Measurements from ENCODE around the gene ST6GAL1. TPM values are rescaled to one million over a fixed set of nuclear protein-coding genes. Genes with fewer than 3 reads are reported as not detected.

ST6GAL1 gene
- total RNA-seq, 6 donors from 2014 or later, result 72.6 to 141 (median 93.3) TPM

DNA sequence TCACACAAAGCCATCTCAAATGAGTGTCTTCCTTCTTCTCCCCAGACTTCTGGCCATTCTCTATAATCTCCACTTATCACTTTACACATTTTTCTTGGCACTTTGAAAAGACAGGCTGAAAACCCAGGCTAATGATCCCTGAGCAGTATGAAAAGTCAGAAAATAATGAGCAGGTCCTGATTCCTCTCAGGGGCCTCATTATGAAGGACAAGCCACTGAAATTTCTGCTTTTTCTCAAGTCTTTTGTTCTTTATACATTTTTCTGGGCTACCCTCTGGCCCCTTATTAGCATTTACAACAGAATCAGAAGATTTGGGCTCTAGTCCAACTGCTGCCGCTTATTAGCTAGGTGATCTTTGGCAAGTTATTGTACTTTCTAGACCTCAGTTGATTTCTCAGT, 9.5 kb upstream of the ST6GAL1 start:
- no peak for DNase-seq
- Histone ChIP-seq H3K27me3 (no peaks in the 10 kb centered on the region), H3K4me3 (no peak overlapping the region), H3K36me3 (no peaks in the 10 kb centered on the region), H3K9me3 (no peaks in the 10 kb centered on the region), H3K4me1 (no peaks in the 10 kb centered on the region), H3K27ac (no peak overlapping the region)
- WGBS, 2 donors, result 96 to 100% methylated on average over 1 of the region's 1 CpG
- ATAC-seq (ENCODE audit: low FRiP score in 2 of 2), result no peak
- no peak for TF ChIP-seq POLR2AphosphoS5 (IDR thresholded peaks at IDR 0.05)
- no peak for TF ChIP-seq EP300 (IDR thresholded peaks at IDR 0.05)
- no peak for TF ChIP-seq POLR2A (IDR thresholded peaks at IDR 0.05)
- TF ChIP-seq, protein P1, sequence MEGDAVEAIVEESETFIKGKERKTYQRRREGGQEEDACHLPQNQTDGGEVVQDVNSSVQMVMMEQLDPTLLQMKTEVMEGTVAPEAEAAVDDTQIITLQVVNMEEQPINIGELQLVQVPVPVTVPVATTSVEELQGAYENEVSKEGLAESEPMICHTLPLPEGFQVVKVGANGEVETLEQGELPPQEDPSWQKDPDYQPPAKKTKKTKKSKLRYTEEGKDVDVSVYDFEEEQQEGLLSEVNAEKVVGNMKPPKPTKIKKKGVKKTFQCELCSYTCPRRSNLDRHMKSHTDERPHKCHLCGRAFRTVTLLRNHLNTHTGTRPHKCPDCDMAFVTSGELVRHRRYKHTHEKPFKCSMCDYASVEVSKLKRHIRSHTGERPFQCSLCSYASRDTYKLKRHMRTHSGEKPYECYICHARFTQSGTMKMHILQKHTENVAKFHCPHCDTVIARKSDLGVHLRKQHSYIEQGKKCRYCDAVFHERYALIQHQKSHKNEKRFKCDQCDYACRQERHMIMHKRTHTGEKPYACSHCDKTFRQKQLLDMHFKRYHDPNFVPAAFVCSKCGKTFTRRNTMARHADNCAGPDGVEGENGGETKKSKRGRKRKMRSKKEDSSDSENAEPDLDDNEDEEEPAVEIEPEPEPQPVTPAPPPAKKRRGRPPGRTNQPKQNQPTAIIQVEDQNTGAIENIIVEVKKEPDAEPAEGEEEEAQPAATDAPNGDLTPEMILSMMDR (IDR thresholded peaks at IDR 0.05), result no peak

DNA sequence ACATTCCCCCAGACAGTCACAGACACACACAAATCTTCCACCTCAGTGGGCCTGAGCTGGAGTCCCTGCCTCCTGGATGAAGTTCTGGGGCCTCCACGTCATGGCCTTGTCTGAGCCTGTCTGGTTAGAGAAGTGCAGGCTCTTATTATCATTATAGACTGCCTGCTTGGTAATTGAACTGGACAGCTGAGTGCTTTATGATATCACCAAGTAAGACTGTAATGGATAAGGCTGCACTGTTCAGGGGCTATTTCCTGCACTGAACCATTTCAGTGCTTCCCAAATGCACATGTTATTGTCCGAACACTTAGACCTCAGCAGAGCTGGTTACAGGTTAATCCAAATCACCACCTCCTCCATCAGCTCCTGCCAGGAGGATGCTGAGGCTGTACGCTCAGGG, 8.7 kb upstream of the ST6GAL1 start:
- ATAC-seq (ENCODE audit: low FRiP score in 2 of 2) (no peak), DNase-seq (no peak)
- Histone ChIP-seq H3K4me1 (no peaks in the 10 kb centered on the region), H3K9me3 (no peaks in the 10 kb centered on the region), H3K4me3 (no peak overlapping the region), H3K27me3 (no peaks in the 10 kb centered on the region), H3K36me3 (no peaks in the 10 kb centered on the region), H3K27ac (no peak overlapping the region)
- TF ChIP-seq POLR2A (IDR thresholded peaks at IDR 0.05), result no peak
- TF ChIP-seq, protein P1 (IDR thresholded peaks at IDR 0.05), result no peak
- no peak for TF ChIP-seq POLR2AphosphoS5 (IDR thresholded peaks at IDR 0.05)
- TF ChIP-seq EP300 (IDR thresholded peaks at IDR 0.05), result no peak
- WGBS, 2 donors, result 85 to 91% methylated on average over 3 of the region's 3 CpGs

DNA sequence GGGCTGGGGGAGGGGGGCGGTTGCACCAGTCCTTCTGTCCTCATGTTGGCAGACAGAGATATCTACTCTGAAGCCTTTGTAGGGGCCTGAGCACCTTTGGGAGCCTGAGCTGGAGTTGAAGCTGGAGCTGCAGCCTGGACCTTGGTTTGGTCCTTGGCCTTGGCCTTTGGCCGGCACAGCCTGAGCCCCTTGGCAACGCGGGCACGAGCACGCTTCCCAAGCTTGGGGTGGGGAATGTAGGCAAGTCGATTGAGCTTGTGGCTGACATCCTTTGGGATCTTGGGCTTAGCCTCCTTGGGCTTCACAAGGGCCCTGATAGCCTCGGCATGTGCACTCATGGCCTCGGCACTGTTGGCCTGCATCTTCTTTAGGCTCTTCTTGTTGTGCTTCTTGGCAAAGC, 8.1 kb upstream of the ST6GAL1 start:
- Histone ChIP-seq H3K4me3 (no peak overlapping the region), H3K36me3 (no peaks in the 10 kb centered on the region), H3K9me3 (no peaks in the 10 kb centered on the region), H3K27me3 (no peaks in the 10 kb centered on the region), H3K27ac (no peak overlapping the region), H3K4me1 (no peaks in the 10 kb centered on the region)
- ATAC-seq (ENCODE audit: low FRiP score in 2 of 2), result no peak
- DNase-seq, result peak in 1 of 2 donors; percentile 60
- WGBS, 2 donors, result 94 to 95% methylated on average over 3 to 9 of the region's 9 CpGs
- TF ChIP-seq, protein P1 (IDR thresholded peaks at IDR 0.05), result no peak
- TF ChIP-seq POLR2AphosphoS5 (IDR thresholded peaks at IDR 0.05), result no peak
- no peak for TF ChIP-seq POLR2A (IDR thresholded peaks at IDR 0.05)
- no peak for TF ChIP-seq EP300 (IDR thresholded peaks at IDR 0.05)

DNA sequence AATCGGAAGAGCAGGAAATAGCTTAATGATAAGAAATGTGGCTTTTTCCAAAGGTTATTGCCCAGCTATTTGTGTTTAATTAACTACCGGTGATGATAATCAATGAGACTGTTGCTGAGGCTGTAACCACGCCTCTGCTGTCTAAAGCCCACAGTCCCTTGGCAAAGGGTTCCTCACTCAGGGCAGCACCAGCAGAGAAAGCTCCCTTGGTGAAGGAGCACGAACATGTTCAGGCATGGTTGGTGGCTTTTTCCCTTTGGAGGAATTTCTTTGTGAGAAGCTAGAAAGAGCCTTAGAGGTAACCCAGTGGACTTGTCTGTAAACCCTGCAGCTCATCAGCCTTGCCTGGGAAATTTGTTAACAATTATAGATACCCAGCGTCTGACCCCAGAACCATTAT, 7.5 kb upstream of the ST6GAL1 start:
- no peak for TF ChIP-seq POLR2A (IDR thresholded peaks at IDR 0.05)
- no peak for DNase-seq
- Histone ChIP-seq H3K27me3 (no peaks in the 10 kb centered on the region), H3K9me3 (no peaks in the 10 kb centered on the region), H3K4me1 (no peaks in the 10 kb centered on the region), H3K4me3 (no peak overlapping the region), H3K36me3 (no peaks in the 10 kb centered on the region), H3K27ac (no peak overlapping the region)
- ATAC-seq (ENCODE audit: low FRiP score in 2 of 2), result no peak
- 83 to 89% methylated on average over 5 of the region's 5 CpGs for WGBS, 2 donors

DNA sequence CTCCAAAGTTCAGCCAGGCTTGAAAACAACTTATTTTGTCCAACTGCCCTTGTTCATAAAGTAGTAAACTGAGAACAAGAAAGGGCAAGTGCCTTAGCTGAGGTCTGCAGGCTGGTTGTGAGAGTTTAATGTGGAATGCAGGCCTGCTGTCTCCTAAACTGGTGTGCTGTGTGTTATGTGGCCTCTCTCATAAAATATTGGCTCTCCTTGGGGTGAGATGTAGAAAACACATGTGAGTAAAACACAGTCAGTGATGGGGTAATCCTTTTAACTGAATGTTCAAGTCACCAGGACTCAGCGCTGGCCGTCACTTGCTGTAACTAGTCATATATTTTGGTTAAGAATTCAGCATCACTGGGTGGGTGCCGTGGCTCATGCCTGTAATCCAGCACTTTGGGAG, 7.1 kb upstream of the ST6GAL1 start:
- no peak overlapping the region for H3K27ac ChIP-seq
- no peaks in the 10 kb centered on the region for H3K4me1 ChIP-seq
- no peaks in the 10 kb centered on the region for H3K9me3 ChIP-seq
- DNase-seq (no peak), ATAC-seq (ENCODE audit: low FRiP score in 2 of 2) (no peak)
- H3K36me3 ChIP-seq, result no peaks in the 10 kb centered on the region
- no peak overlapping the region for H3K4me3 ChIP-seq
- 93 to 100% methylated on average over 3 of the region's 3 CpGs for WGBS, 2 donors
- H3K27me3 ChIP-seq, result no peaks in the 10 kb centered on the region
- TF ChIP-seq EP300 (IDR thresholded peaks at IDR 0.05), result no peak
- no peak for TF ChIP-seq POLR2A (IDR thresholded peaks at IDR 0.05)

DNA sequence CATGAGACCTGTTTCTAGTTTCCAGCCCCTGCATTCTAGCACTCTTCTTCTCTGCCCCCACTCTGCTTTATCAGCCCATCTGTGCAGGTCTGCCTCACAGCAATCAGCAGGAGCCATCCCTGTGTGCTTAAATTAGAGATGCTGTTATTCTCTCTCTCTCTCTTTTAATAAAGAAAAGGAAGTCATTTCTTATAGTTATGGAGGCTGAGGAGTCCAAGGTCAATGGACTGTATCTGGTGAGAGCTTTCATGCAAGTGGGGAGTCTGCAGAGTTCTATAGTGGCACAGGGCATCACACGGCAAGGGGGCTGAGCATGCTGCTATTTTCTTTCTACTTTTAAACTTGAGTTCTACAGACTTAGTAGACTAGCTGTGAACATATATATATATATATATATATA, 4.5 kb upstream of the ST6GAL1 start:
- no peaks in the 10 kb centered on the region for H3K27me3 ChIP-seq
- peaks cover 0 to 14% (median 6%) of the 10 kb centered on the region in 4 donors for H3K4me1 ChIP-seq
- WGBS, 2 donors, result 96 to 100% methylated on average over 1 of the region's 1 CpG
- TF ChIP-seq POLR2A (IDR thresholded peaks at IDR 0.05), result no peak
- TF ChIP-seq EP300 (IDR thresholded peaks at IDR 0.05), result no peak
- TF ChIP-seq POLR2AphosphoS5 (IDR thresholded peaks at IDR 0.05), result no peak
- TF ChIP-seq, protein P1 (IDR thresholded peaks at IDR 0.05), result no peak
- DNase-seq, result no peak
- H3K4me3 ChIP-seq, result no peak overlapping the region
- H3K27ac ChIP-seq, result no peak overlapping the region
- no peak for ATAC-seq (ENCODE audit: low FRiP score in 2 of 2)
- H3K36me3 ChIP-seq, result no peaks in the 10 kb centered on the region
- H3K9me3 ChIP-seq, result no peaks in the 10 kb centered on the region

All from upper lobe of left lung (tissue), 6 donors.